Measurements from ENCODE around the gene MAB21L2.

The MAB21L2 gene

DNA sequence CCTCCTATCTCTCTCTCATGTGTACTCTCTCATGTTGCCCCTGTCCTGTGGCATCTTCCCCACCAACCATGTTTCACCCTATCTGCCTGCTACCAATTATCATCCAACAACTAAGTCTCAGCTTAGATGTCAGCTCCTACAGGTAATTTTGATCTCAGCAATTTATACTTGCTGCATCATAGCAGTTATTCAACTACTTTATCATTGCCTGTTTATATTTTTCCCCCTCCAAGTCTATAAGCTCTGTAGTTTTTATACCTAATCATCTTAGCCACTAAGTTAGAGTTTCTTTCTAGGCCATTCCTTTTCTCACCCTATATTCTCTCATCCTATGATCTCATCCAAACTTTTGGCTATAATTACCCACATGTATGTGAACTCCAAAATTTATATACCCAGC lies 50.7 kb downstream of the MAB21L2 start:
- no peak overlapping the region for H3K4me3 ChIP-seq (ENCODE audit: low read depth, low read length)
- TF ChIP-seq, protein P1, sequence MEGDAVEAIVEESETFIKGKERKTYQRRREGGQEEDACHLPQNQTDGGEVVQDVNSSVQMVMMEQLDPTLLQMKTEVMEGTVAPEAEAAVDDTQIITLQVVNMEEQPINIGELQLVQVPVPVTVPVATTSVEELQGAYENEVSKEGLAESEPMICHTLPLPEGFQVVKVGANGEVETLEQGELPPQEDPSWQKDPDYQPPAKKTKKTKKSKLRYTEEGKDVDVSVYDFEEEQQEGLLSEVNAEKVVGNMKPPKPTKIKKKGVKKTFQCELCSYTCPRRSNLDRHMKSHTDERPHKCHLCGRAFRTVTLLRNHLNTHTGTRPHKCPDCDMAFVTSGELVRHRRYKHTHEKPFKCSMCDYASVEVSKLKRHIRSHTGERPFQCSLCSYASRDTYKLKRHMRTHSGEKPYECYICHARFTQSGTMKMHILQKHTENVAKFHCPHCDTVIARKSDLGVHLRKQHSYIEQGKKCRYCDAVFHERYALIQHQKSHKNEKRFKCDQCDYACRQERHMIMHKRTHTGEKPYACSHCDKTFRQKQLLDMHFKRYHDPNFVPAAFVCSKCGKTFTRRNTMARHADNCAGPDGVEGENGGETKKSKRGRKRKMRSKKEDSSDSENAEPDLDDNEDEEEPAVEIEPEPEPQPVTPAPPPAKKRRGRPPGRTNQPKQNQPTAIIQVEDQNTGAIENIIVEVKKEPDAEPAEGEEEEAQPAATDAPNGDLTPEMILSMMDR (IDR thresholded peaks at IDR 0.05; ENCODE audit: borderline replicate concordance, insufficient read depth, low read depth, low read length) = no peak
